Cardiac fibroblast (primary cell): ENCODE data around the gene PCDHGA12.
"Not testable (repeated sequence)": the region's sequence is repeated elsewhere in the genome, so short reads cannot be mapped to it uniquely, and the experiment has no call there.

Experiments
- DNase-seq, 2 donors: peaks; one replicate each; pipeline versions ENCODE4 v3.0.0 to v3.0.0-alpha.2; 2010; ENCODE audit warnings: low read depth in 2 of 2
- H3K4me3 ChIP-seq, 2 donors: replicated peaks in 1 of 2; 1 replicate in 1 of 2; 2 replicates in 1 of 2; pipeline ENCODE4 v1.5.1; 2011; ENCODE audit warnings: low read depth in 2 of 2, low read length in 2 of 2, mild to moderate bottlenecking in 2 of 2, moderate library complexity in 1 of 2
- TF ChIP-seq, protein P1 (sequence below): IDR thresholded peaks from one replicate; pipeline ENCODE4 v1.5.1; 2011; ENCODE audit warnings: low read depth, mild to moderate bottlenecking, low read length, inconsistent platforms

Gene PCDHGA12

DNA sequence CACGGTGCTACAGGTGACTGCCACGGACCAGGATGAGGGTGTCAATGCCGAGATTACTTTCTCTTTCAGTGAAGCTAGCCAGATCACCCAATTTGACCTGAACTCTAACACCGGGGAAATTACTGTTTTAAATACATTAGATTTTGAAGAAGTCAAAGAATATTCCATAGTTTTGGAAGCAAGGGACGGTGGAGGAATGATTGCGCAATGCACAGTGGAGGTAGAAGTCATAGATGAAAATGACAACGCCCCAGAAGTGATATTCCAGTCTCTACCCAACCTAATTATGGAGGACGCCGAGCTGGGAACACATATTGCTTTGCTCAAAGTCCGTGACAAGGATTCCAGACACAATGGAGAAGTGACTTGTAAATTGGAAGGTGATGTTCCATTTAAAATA is 41.6 kb upstream of the PCDHGA12 start:
- DNase-seq = no peak
- no peak overlapping the region for H3K4me3 ChIP-seq
- TF ChIP-seq, protein P1, sequence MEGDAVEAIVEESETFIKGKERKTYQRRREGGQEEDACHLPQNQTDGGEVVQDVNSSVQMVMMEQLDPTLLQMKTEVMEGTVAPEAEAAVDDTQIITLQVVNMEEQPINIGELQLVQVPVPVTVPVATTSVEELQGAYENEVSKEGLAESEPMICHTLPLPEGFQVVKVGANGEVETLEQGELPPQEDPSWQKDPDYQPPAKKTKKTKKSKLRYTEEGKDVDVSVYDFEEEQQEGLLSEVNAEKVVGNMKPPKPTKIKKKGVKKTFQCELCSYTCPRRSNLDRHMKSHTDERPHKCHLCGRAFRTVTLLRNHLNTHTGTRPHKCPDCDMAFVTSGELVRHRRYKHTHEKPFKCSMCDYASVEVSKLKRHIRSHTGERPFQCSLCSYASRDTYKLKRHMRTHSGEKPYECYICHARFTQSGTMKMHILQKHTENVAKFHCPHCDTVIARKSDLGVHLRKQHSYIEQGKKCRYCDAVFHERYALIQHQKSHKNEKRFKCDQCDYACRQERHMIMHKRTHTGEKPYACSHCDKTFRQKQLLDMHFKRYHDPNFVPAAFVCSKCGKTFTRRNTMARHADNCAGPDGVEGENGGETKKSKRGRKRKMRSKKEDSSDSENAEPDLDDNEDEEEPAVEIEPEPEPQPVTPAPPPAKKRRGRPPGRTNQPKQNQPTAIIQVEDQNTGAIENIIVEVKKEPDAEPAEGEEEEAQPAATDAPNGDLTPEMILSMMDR = no peak

DNA sequence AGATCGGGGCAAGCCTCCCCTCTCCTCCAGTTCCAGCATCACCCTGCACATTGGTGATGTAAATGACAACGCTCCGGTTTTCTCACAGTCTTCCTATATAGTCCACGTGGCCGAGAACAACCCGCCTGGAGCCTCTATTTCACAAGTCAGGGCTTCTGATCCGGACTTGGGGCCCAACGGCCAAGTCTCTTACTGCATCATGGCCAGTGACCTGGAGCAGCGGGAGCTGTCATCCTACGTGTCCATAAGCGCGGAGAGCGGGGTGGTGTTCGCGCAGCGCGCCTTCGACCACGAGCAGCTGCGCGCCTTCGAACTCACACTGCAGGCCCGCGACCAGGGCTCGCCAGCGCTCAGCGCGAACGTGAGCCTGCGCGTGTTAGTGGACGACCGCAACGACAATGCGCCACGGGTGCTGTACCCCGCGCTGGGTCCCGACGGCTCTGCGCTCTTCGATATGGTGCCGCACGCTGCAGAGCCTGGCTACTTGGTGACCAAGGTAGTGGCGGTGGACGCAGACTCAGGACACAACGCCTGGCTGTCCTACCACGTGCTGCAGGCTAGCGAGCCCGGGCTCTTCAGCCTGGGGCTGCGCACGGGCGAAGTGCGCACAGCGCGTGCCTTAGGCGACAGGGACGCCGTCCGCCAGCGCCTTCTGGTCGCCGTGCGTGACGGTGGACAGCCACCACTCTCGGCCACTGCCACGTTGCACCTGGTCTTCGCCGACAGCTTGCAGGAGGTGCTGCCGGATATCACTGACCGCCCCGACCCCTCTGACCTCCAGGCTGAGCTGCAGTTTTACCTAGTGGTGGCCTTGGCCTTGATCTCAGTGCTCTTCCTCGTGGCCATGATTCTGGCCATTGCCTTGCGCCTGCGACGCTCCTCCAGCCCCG is 40.9 kb upstream of the PCDHGA12 start:
- no peak for DNase-seq
- TF ChIP-seq, protein P1 = no peak
- no peak overlapping the region for H3K4me3 ChIP-seq

DNA sequence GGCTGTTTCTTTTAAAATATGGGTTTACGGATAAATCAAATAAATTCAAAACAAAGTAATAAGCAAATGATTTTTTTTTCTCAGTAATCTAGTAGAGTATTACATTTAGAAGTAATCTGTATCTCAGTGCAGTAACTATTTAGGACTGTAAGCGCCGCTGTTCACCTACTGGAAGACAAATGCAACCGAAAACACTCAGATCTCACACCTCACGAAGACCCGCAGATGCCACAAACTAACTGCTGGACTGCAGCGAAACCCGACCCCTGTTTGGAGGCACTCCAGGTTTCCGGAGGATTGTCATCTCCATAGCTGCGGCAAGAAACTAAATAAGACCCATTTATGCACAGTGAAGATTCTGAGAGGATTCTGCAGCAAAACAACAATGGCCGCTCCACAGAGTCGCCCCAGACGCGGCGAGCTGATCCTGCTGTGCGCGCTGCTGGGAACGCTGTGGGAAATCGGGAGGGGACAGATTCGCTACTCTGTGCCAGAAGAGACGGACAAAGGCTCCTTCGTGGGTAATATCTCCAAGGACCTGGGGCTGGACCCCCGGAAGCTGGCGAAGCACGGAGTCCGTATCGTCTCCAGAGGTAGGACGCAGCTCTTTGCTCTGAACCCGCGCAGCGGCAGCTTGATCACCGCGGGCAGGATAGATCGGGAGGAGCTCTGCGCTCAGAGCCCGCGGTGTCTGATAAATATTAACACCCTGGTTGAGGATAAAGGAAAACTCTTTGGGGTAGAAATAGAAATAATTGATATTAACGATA is 37.7 kb upstream of the PCDHGA12 start, which contains the start of gene PCDHGA8:
Gene PCDHGA8 (plus strand): TSS at position 205 of the 770 bp plus-strand sequence. CDS start 181 bp downstream, at position 386.
- TF ChIP-seq, protein P1 = peak; percentile 12
- peak within 1 kb of the TSS; percentile 2 to 14 for H3K4me3 ChIP-seq
- DNase-seq = no peak

DNA sequence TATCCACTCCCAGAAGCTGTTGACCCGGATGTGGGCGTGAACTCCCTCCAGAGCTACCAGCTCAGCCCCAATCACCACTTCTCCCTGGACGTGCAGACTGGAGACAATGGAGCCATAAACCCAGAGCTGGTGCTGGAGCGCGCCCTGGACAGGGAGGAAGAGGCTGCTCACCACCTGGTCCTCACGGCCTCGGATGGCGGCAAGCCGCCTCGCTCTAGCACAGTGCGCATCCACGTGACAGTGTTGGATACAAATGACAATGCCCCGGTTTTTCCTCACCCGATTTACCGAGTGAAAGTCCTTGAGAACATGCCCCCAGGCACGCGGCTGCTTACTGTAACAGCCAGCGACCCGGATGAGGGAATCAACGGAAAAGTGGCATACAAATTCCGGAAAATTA is 37.0 kb upstream of the PCDHGA12 start:
- DNase-seq = no peak
- H3K4me3 ChIP-seq = no peak overlapping the region
- TF ChIP-seq, protein P1 = no peak

DNA sequence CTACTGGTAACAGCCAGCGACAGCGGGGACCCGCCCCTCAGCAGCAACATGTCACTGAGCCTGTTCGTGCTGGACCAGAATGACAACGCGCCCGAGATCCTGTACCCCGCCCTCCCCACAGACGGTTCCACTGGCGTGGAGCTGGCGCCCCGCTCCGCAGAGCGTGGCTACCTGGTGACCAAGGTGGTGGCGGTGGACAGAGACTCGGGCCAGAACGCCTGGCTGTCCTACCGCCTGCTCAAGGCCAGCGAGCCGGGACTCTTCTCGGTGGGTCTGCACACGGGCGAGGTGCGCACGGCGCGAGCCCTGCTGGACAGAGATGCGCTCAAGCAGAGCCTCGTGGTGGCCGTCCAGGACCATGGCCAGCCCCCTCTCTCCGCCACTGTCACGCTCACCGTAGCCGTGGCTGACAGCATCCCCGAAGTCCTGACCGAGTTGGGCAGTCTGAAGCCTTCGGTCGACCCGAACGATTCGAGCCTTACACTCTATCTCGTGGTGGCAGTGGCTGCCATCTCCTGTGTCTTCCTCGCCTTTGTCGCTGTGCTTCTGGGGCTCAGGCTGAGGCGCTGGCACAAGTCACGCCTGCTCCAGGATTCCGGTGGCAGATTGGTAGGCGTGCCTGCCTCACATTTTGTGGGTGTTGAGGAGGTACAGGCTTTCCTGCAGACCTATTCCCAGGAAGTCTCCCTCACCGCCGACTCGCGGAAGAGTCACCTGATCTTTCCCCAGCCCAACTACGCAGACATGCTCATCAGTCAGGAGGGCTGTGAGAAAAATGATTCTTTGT is 35.7 kb upstream of the PCDHGA12 start:
- not testable (repeated sequence) for DNase-seq, H3K4me3 ChIP-seq

DNA sequence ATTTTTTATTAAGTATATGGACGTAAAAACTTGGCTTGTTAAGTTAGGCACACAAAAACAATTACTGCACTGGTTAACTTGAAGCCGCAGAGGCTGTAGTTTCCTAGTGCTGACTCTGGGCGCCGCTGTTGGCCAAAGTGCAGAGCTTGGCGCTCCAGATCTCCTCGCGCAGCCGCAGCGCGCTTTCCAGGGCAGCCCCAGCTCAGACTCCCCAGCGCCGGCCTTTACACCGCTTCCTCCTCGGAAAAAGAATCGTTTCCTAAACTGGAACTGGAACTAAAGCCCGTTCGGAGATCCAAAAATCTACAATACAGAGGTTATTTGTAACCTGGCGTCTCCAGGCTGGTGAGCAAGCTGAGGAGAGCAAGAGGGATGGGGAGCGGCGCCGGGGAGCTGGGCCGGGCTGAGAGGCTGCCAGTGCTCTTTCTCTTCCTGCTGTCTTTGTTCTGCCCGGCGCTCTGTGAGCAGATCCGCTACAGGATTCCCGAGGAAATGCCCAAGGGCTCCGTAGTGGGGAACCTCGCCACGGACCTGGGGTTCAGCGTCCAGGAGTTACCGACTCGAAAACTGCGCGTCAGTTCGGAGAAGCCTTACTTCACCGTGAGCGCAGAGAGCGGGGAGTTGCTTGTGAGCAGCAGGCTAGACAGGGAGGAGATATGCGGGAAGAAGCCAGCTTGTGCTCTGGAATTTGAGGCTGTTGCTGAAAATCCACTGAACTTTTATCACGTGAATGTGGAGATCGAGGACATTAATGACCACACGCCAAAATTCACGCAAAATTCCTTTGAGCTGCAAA is 32.4 kb upstream of the PCDHGA12 start, which contains the start of gene PCDHGB5:
Gene PCDHGB5 (plus strand): TSS at position 192 of the 796 bp plus-strand sequence. CDS start 181 bp downstream, at position 373.
- TF ChIP-seq, protein P1 = peak; percentile 67
- peak; percentile 75 to 77 for DNase-seq
- H3K4me3 ChIP-seq = peak within 1 kb of the TSS; percentile 35 to 46
